Psoas muscle (tissue), 8 donors: Measurements from ENCODE around the gene ADCY9. TPM values are rescaled to one million over a fixed set of nuclear protein-coding genes. Genes with fewer than 3 reads are reported as not detected.

Experiments used
- ATAC-seq, 4 donors: fragments of 200-7000 bp; cut with Tn5 transposase; one replicate each; pipeline ENCODE4 v1.9.1; 2020; ENCODE audit warnings: moderate library complexity in 3 of 4, mild to moderate bottlenecking in 2 of 4
- DNase-seq, 2 donors: peaks; one replicate each; pipeline ENCODE4 v3.0.0-alpha.2; 2020
- H3K27ac ChIP-seq: fragments of 200-600 bp; one replicate; pipeline ENCODE4 v1.8.0; 2022
- H3K27me3 ChIP-seq, 3 donors: fragments of 200-600 bp in 1 of 3; one replicate each; pipeline versions ENCODE4 v1.6.1 to v1.8.0; 2013 to 2022; ENCODE audit warnings: low read length in 2 of 3, mild to moderate bottlenecking in 2 of 3, moderate library complexity in 1 of 3; ENCODE audit not compliant: insufficient read depth in 3 of 3
- H3K36me3 ChIP-seq, 2 donors: fragments of 200-600 bp in 1 of 2; one replicate each; pipeline versions ENCODE4 v1.6.1 to v1.8.0; 2013 to 2022; ENCODE audit warnings: low read depth in 1 of 2, mild to moderate bottlenecking in 1 of 2, moderate library complexity in 1 of 2; ENCODE audit not compliant: insufficient read depth in 1 of 2
- H3K4me1 ChIP-seq: fragments of 200-600 bp; one replicate; pipeline ENCODE4 v1.8.0; 2022
- H3K4me3 ChIP-seq: fragments of 200-600 bp; one replicate; pipeline ENCODE4 v1.8.0; 2022; ENCODE audit warnings: mild to moderate bottlenecking
- H3K9me3 ChIP-seq: fragments of 200-600 bp; one replicate; pipeline ENCODE4 v1.8.0; 2022
- WGBS, 3 donors: extraction: QIAGEN DNeasy Blood & Tissue Kit; methylation state at CpG; one replicate each; pipeline versions ENCODE4 v1.1.6 to v1.1.7; 2013; 5-methylcytosine and 5-hydroxymethylcytosine counted together
- intact Hi-C, 2 donors: fragments of 100-400 bp; cut with DNase I; formaldehyde crosslinking; loops; one replicate each; pipeline versions ENCODE4 v1.11.0 to v1.14.2; 2022
- polyA plus RNA-seq, 3 donors: library from polyadenylated mRNA; stranded (reverse); fragments of 200-250 nt; gene quantifications; one replicate each; pipeline ENCODE4 v1.2.3, GENCODE V29; 2013
- total RNA-seq, 4 donors: library from RNA; stranded (reverse); fragmentation: NEBNext Ultra II Directional in 2 of 4; extraction: Animal tissue kit (Norgen Biotek cat#: 25700) in 2 of 4; gene quantifications; one replicate each; pipeline versions ENCODE4 v1.2.1 to v1.2.4, GENCODE V29; 2021 to 2023
- TF ChIP-seq, protein P1 (sequence below): fragments of 200-600 bp; IDR thresholded peaks from one replicate; pipeline ENCODE4 v1.8.0; 2022; ENCODE audit warnings: antibody characterized with exemption
- donor health status: healthy with polysubstance abuse.
- donor health status: DM: no; HTN: no; CAD: no; lungs with moderate emphysema.
- donor health status: Bipolar disorder and iron deficiency.
- donor health status: healthy.
- donor health status: DM: yes; HTN: yes; CAD: no.
- donor health status: DM: no; HTN: no; CAD: no.
- donor health status: DM: no; HTN: no; CAD: no.
- donor health status: DM: yes; HTN: yes; CAD: no.

ADCY9 gene
- total and polyA plus RNA-seq, 7 donors: 9.0 to 134 (median 44.9) TPM

- intact Hi-C loops: no loop called here
- Histone ChIP-seq H3K4me3 (no peak overlapping the region), H3K36me3 (peaks cover 0 to 8% of the 10 kb centered on the region in 2 donors), H3K27ac (no peak overlapping the region), H3K9me3 (no peaks in the 10 kb centered on the region), H3K27me3 (no peaks in the 10 kb centered on the region), H3K4me1 (peaks cover 20% of the 10 kb centered on the region)
- WGBS, 3 donors: 96 to 99% (median 98%) methylated on average over 15 of the region's 15 CpGs
- TF ChIP-seq, protein P1, sequence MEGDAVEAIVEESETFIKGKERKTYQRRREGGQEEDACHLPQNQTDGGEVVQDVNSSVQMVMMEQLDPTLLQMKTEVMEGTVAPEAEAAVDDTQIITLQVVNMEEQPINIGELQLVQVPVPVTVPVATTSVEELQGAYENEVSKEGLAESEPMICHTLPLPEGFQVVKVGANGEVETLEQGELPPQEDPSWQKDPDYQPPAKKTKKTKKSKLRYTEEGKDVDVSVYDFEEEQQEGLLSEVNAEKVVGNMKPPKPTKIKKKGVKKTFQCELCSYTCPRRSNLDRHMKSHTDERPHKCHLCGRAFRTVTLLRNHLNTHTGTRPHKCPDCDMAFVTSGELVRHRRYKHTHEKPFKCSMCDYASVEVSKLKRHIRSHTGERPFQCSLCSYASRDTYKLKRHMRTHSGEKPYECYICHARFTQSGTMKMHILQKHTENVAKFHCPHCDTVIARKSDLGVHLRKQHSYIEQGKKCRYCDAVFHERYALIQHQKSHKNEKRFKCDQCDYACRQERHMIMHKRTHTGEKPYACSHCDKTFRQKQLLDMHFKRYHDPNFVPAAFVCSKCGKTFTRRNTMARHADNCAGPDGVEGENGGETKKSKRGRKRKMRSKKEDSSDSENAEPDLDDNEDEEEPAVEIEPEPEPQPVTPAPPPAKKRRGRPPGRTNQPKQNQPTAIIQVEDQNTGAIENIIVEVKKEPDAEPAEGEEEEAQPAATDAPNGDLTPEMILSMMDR: no peak
- DNase-seq (no peak), ATAC-seq (no peak)
Measured at GRCh38 chr16:3997231-3997841, 118.9 kb downstream of the ADCY9 start.

- no peaks in the 10 kb centered on the region for H3K27me3 ChIP-seq
- no peaks in the 10 kb centered on the region for H3K9me3 ChIP-seq
- no peak overlapping the region for H3K27ac ChIP-seq
- H3K4me3 ChIP-seq: no peak overlapping the region
- TF ChIP-seq, protein P1: no peak
- ATAC-seq (no peak), DNase-seq (no peak)
- H3K4me1 ChIP-seq: peaks cover 14% of the 10 kb centered on the region
- intact Hi-C loops: no loop called here
- WGBS, 3 donors: 39 to 43% (median 43%) methylated on average over 2 of the region's 2 CpGs
- H3K36me3 ChIP-seq: peaks cover 0 to 17% of the 10 kb centered on the region in 2 donors
Measured at GRCh38 chr16:3995001-3995400, 121.2 kb downstream of the ADCY9 start.

GRCh38 chr16:3993052-3993785, 123.0 kb downstream of the ADCY9 start:
- H3K27ac ChIP-seq: no peak overlapping the region
- intact Hi-C loops: no loop called here
- no peaks in the 10 kb centered on the region for H3K27me3 ChIP-seq
- H3K4me1 ChIP-seq: no peaks in the 10 kb centered on the region
- H3K9me3 ChIP-seq: no peaks in the 10 kb centered on the region
- ATAC-seq (no peak), DNase-seq (no peak)
- H3K4me3 ChIP-seq: no peak overlapping the region
- H3K36me3 ChIP-seq: peaks cover 0 to 28% of the 10 kb centered on the region in 2 donors
- TF ChIP-seq, protein P1: no peak
- WGBS, 3 donors: 91 to 94% (median 92%) methylated on average over 36 of the region's 36 CpGs

DNA sequence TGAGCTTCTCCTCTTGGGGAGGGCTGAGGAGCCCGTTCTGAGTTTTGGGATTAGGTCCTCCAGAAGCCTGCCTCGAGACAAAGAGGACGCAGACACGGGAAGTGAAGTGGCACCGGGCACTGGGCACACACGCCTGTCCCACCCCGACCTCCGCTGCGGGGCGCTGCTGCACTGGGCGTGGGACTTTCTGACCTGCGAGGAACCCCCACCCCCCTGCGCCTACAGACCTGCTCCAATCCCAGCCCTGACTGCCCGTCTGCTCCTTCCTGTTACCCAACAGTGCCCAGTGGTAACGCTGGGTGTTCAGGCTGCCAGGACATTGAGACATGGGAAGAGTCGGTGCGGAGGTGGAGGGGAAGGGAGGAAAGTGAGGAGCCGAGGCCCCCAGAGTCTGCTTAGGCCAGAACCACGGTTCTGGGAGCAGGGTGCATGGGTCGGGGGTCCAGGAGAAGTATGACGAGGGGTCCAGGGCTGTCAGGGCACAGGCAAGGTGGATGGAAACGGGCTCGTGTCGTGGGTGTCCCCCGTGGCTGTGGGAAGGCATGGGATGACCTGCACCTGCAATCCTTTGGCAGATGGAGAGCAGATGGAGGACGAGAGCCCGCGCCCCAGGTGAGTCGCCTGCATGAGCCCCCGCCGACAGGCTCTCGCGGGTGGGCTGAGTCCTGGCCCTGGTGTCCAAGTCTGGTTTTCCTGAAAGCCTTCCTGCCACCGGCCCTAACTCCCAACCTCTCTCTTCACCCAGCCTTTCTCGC, 123.8 kb downstream of the ADCY9 start:
- DNase-seq (no peak), ATAC-seq (peak in 1 of 4 donors; percentile 76)
- Histone ChIP-seq H3K27ac (no peak overlapping the region), H3K9me3 (no peaks in the 10 kb centered on the region), H3K4me1 (no peaks in the 10 kb centered on the region), H3K4me3 (no peak overlapping the region), H3K36me3 (peaks cover 0 to 35% of the 10 kb centered on the region in 2 donors), H3K27me3 (no peaks in the 10 kb centered on the region)
- intact Hi-C loops: no loop called here
- 83 to 90% (median 88%) methylated on average over 35 of the region's 35 CpGs for WGBS, 3 donors
- TF ChIP-seq, protein P1: no peak
